B cell (primary cell): ENCODE data around the gene PSD4. TPM values are rescaled to one million over a fixed set of nuclear protein-coding genes. Genes with fewer than 3 reads are reported as not detected.

Experiments
- ATAC-seq: fragments of 200-7000 bp; cut with Tn5 transposase; one replicate; pipeline ENCODE4 v1.10.0; 2021; ENCODE audit warnings: low read depth, mild to moderate bottlenecking, moderate number of reproducible peaks, moderate library complexity
- CTCF ChIA-PET: fragments of 350-600 bp; sonication (Branson Sonifier 250); formaldehyde crosslinking; loops from one replicate; lab custom pipeline; 2021; ENCODE audit warnings: antibody characterized with exemption, inconsistent platforms; lab: Charles Lee
- POLR2A ChIA-PET: fragments of 350-600 bp; sonication (Branson Sonifier 250); formaldehyde crosslinking; loops from one replicate; lab custom pipeline; 2021; ENCODE audit warnings: antibody characterized with exemption; lab: Charles Lee
- DNase-seq: peaks from one replicate; pipeline ENCODE4 v3.0.0; 2013
- H2AFZ ChIP-seq: 2 replicates; pipeline ENCODE4 v1.6.1; 2012; ENCODE audit warnings: mild to moderate bottlenecking, low read depth, low read length; ENCODE audit not compliant: insufficient read depth, poor library complexity, severe bottlenecking
- H3K27ac ChIP-seq, 2 donors: 1 replicate in 1 of 2; 2 replicates in 1 of 2; pipeline ENCODE4 v1.5.1; 2012 to 2013; ENCODE audit warnings: low read length in 2 of 2, mild to moderate bottlenecking in 2 of 2, moderate library complexity in 1 of 2
- H3K27me3 ChIP-seq, 4 experiments: fragments of 200-600 bp in 1 of 4; sonication (generic) in 1 of 4; replicated peaks in 1 of 4; 1 replicate in 2 of 4; 2 replicates in 2 of 4; pipeline versions ENCODE4 v1.6.1 to v1.7.0; 2013 to 2016; ENCODE audit warnings: low read length in 3 of 4, mild to moderate bottlenecking in 2 of 4, mixed read lengths in 1 of 4, moderate library complexity in 1 of 4; ENCODE audit not compliant: insufficient read depth in 4 of 4, control insufficient read depth in 3 of 4; ENCODE audit errors: control extremely low read depth in 1 of 4
- H3K36me3 ChIP-seq, 2 experiments: replicated peaks in 1 of 2; 1 replicate in 1 of 2; 2 replicates in 1 of 2; pipeline versions ENCODE4 v1.6.1 to v1.7.1; 2013; ENCODE audit warnings: low read length in 1 of 2; ENCODE audit not compliant: insufficient read depth in 2 of 2, control insufficient read depth in 1 of 2; ENCODE audit errors: control extremely low read depth in 1 of 2, extremely low read depth in 1 of 2
- H3K4me1 ChIP-seq, 2 donors: fragments of 200-600 bp in 1 of 2; sonication (generic) in 1 of 2; 1 replicate in 1 of 2; 2 replicates in 1 of 2; pipeline versions ENCODE4 v1.5.1 to v1.6.1; 2013 to 2017; ENCODE audit warnings: low read length in 2 of 2; ENCODE audit not compliant: control insufficient read depth in 2 of 2, insufficient read depth in 2 of 2
- H3K4me2 ChIP-seq: replicated peaks from 2 replicates; pipeline ENCODE3; 2012; ENCODE audit warnings: mild to moderate bottlenecking, low read depth, low read length; ENCODE audit not compliant: poor library complexity, severe bottlenecking
- H3K4me3 ChIP-seq, 5 experiments: fragments of 200-600 bp in 1 of 5; sonication (generic) in 1 of 5; 1 replicate in 3 of 5; 2 replicates in 2 of 5; pipeline versions ENCODE4 v1.5.1 to v1.7.0; 2011 to 2016; ENCODE audit warnings: low read length in 4 of 5, mild to moderate bottlenecking in 4 of 5, low read depth in 2 of 5, control low read depth in 1 of 5, moderate library complexity in 1 of 5; ENCODE audit not compliant: insufficient read depth in 1 of 5; ENCODE audit errors: control extremely low read depth in 1 of 5, extremely low read depth in 1 of 5
- H3K79me2 ChIP-seq: fragments of 200-600 bp; sonication (generic); one replicate; pipeline ENCODE4 v1.6.0; 2016; ENCODE audit warnings: low read length; ENCODE audit not compliant: control insufficient read depth, insufficient read depth
- H3K9ac ChIP-seq: fragments of 200-600 bp; sonication (generic); 2 replicates; pipeline ENCODE4 v1.6.1; 2017; ENCODE audit warnings: mild to moderate bottlenecking, low read length, moderate library complexity
- H3K9me3 ChIP-seq, 3 donors: one replicate each; pipeline versions ENCODE4 v1.6.1 to v1.7.1; 2013; ENCODE audit warnings: low read length in 2 of 3; ENCODE audit not compliant: control insufficient read depth in 2 of 3, insufficient read depth in 1 of 3; ENCODE audit errors: control extremely low read depth in 1 of 3
- H4K20me1 ChIP-seq: 2 replicates; pipeline ENCODE4 v1.6.0; 2012; ENCODE audit warnings: mild to moderate bottlenecking, low read length; ENCODE audit not compliant: insufficient read depth, control insufficient read depth, poor library complexity, severe bottlenecking
- H3K27ac Mint-ChIP-seq: one replicate; pipeline ENCODE4 v1.8.0; 2021; ENCODE audit warnings: mixed read lengths
- H3K27me3 Mint-ChIP-seq: one replicate; pipeline ENCODE4 v1.8.0; 2021; ENCODE audit warnings: mixed read lengths
- H3K4me1 Mint-ChIP-seq: one replicate; pipeline ENCODE4 v1.8.0; 2021; ENCODE audit warnings: mixed read lengths
- H3K4me3 Mint-ChIP-seq: one replicate; pipeline ENCODE4 v1.8.0; 2021; ENCODE audit warnings: mixed read lengths
- H3K9me3 Mint-ChIP-seq: one replicate; pipeline ENCODE4 v1.8.0; 2022; ENCODE audit warnings: mixed read lengths; ENCODE audit not compliant: insufficient read depth
- CTCF ChIP-seq: fragments of 200-600 bp; IDR thresholded peaks from one replicate; pipeline ENCODE4 v1.8.0; 2022; ENCODE audit warnings: antibody characterized with exemption, mild to moderate bottlenecking
- EZH2 ChIP-seq: IDR thresholded peaks from 2 replicates; pipeline ENCODE4 v1.6.1; 2012; ENCODE audit warnings: borderline replicate concordance, low read depth, mild to moderate bottlenecking, moderate library complexity, low read length; ENCODE audit not compliant: insufficient read depth, poor library complexity, severe bottlenecking
- WGBS: methylation state at CpG from one replicate; pipeline ENCODE4 v1.1.5; 2013; ENCODE audit warnings: missing lambda C conversion rate; ENCODE audit not compliant: insufficient coverage; 5-methylcytosine and 5-hydroxymethylcytosine counted together
- intact Hi-C: fragments of 100-400 bp; cut with micrococcal nuclease; formaldehyde crosslinking; loops from one replicate; pipeline ENCODE4 v1.10.0; 2022
- polyA plus RNA-seq: library from polyadenylated mRNA; depleted of rRNA; stranded (reverse); fragments of >200 nt; gene quantifications from 2 replicates; pipeline ENCODE4 v1.2.3, GENCODE V29; 2012
- total RNA-seq, 2 donors: library from RNA; stranded (reverse); fragments of 120-200 nt in 1 of 2; gene quantifications; 1 replicate in 1 of 2; 2 replicates in 1 of 2; pipeline versions ENCODE4 v1.2.3 to v1.2.4, GENCODE V29; 2013 to 2022

Gene PSD4
- total and polyA plus RNA-seq, 2 donors (not counting 1 experiment from before 2014, with no cell fraction given): 87.1 to 203 TPM

GRCh38 chr2:113175736-113176695 is 2.2 kb downstream of the PSD4 start:
- CTCF ChIA-PET: interaction anchor here (0.9 to 18.3 kb wide), 7 partner anchors 8 to 214 kb away, joined by 5 to 327 read pairs (median 17); no protein-coding TSS in a partner anchor
- peak overlapping the region; percentile 91 for H3K4me3 Mint-ChIP-seq
- Histone ChIP-seq H4K20me1 (peaks cover 66% of the 10 kb centered on the region), H3K9me3 (peaks cover 0 to 2% (median 0%) of the 10 kb centered on the region in 3 donors), H2AFZ (no peak overlapping the region), H3K79me2 (peaks cover 100% of the 10 kb centered on the region), H3K4me2 (peak overlapping the region; percentile 91), H3K4me1 (peaks cover 78 to 96% of the 10 kb centered on the region in 2 donors), H3K9ac (peak overlapping the region; percentile 86), H3K27me3 (no peaks in the 10 kb centered on the region), H3K4me3 (peak overlapping the region; percentile 58 to 95 (median 77)), H3K36me3 (peaks cover 0 to 44% of the 10 kb centered on the region in 2 experiments), H3K27ac (peak overlapping the region; percentile 87 to 91)
- POLR2A ChIA-PET: interaction anchor here (0.8 to 3.3 kb wide), 6 partner anchors 12 to 38 kb away, joined by 3 to 14 read pairs (median 6); no protein-coding TSS in a partner anchor
- peak; percentile 82 for DNase-seq
- TF ChIP-seq EZH2 (no peak), CTCF (no peak)
- H3K9me3 Mint-ChIP-seq: no peaks in the 10 kb centered on the region
- 27% methylated on average over 8 of the region's 11 CpGs for WGBS
- peaks cover 95% of the 10 kb centered on the region for H3K4me1 Mint-ChIP-seq
- peak overlapping the region; percentile 92 for H3K27ac Mint-ChIP-seq
- peak; percentile 35 for ATAC-seq
- intact Hi-C loops: loop anchor here (1.0 to 10.0 kb wide), 2 partner anchors 23 to 1121 kb away; partner anchors contain the start of gene TMEM87B
- H3K27me3 Mint-ChIP-seq: no peaks in the 10 kb centered on the region
